ENCODE measurements around the gene NMT2. TPM values are rescaled to one million over a fixed set of nuclear protein-coding genes. Genes with fewer than 3 reads are reported as not detected.
"Not testable (repeated sequence)": the region's sequence is repeated elsewhere in the genome, so short reads cannot be mapped to it uniquely, and the experiment has no call there.

Gene NMT2
- total and polyA plus RNA-seq, 4 donors: 9.6 to 19.1 (median 17.0) TPM

- no peaks in the 10 kb centered on the region for H3K27me3 ChIP-seq (ENCODE audit: control insufficient read depth in 4 of 4, insufficient read depth in 4 of 4, low read length in 3 of 4)
- peaks cover 0 to 3% (median 1%) of the 10 kb centered on the region in 4 donors for H3K4me1 ChIP-seq (ENCODE audit: control insufficient read depth in 4 of 4, insufficient read depth in 4 of 4, low read length in 3 of 4)
- no peak for TF ChIP-seq YY1 (IDR thresholded peaks at IDR 0.05)
- 93% methylated on average over 2 of the region's 2 CpGs for WGBS
- no peak overlapping the region for H3K4me3 ChIP-seq (ENCODE audit: low read depth in 1 of 3, low read length in 3 of 3)
- no peak overlapping the region for H3K27ac ChIP-seq (ENCODE audit: low read depth in 1 of 2, low read length in 2 of 2)
- H3K9ac ChIP-seq (ENCODE audit: low read depth in 1 of 2, low read length in 2 of 2): no peak overlapping the region
- H3K9me3 ChIP-seq (ENCODE audit: control insufficient read depth in 4 of 4, low read length in 3 of 4): no peaks in the 10 kb centered on the region
- peaks cover 0 to 5% (median 2%) of the 10 kb centered on the region in 4 donors for H3K36me3 ChIP-seq (ENCODE audit: control insufficient read depth in 4 of 4, insufficient read depth in 3 of 4, low read depth in 1 of 4, low read length in 3 of 4)
- DNase-seq (ENCODE audit: low spot score): no peak
Measured at GRCh38 chr10:15208221-15208620, 39.7 kb upstream of the NMT2 start.

GRCh38 chr10:15207410-15207809, 38.9 kb upstream of the NMT2 start:
- H3K27ac ChIP-seq (ENCODE audit: low read depth in 1 of 2, low read length in 2 of 2); H3K9me3 ChIP-seq (ENCODE audit: control insufficient read depth in 4 of 4, low read length in 3 of 4); DNase-seq (ENCODE audit: low spot score); H3K27me3 ChIP-seq (ENCODE audit: control insufficient read depth in 4 of 4, insufficient read depth in 4 of 4, low read length in 3 of 4); H3K9ac ChIP-seq (ENCODE audit: low read depth in 1 of 2, low read length in 2 of 2); H3K4me3 ChIP-seq (ENCODE audit: low read depth in 1 of 3, low read length in 3 of 3); H3K4me1 ChIP-seq (ENCODE audit: control insufficient read depth in 4 of 4, insufficient read depth in 4 of 4, low read length in 3 of 4); H3K36me3 ChIP-seq (ENCODE audit: control insufficient read depth in 4 of 4, insufficient read depth in 3 of 4, low read depth in 1 of 4, low read length in 3 of 4): not testable (repeated sequence)
- 98% methylated on average over 4 of the region's 4 CpGs for WGBS

GRCh38 chr10:15202639-15203038, 34.1 kb upstream of the NMT2 start:
- WGBS: 93% methylated on average over 2 of the region's 2 CpGs
- Histone ChIP-seq H3K4me3 (ENCODE audit: low read depth in 1 of 3, low read length in 3 of 3) (no peak overlapping the region), H3K27ac (ENCODE audit: low read depth in 1 of 2, low read length in 2 of 2) (no peak overlapping the region), H3K27me3 (ENCODE audit: control insufficient read depth in 4 of 4, insufficient read depth in 4 of 4, low read length in 3 of 4) (no peaks in the 10 kb centered on the region), H3K4me1 (ENCODE audit: control insufficient read depth in 4 of 4, insufficient read depth in 4 of 4, low read length in 3 of 4) (no peaks in the 10 kb centered on the region), H3K9me3 (ENCODE audit: control insufficient read depth in 4 of 4, low read length in 3 of 4) (no peaks in the 10 kb centered on the region), H3K9ac (ENCODE audit: low read depth in 1 of 2, low read length in 2 of 2) (no peak overlapping the region), H3K36me3 (ENCODE audit: control insufficient read depth in 4 of 4, insufficient read depth in 3 of 4, low read depth in 1 of 4, low read length in 3 of 4) (no peaks in the 10 kb centered on the region)
- no peak for DNase-seq (ENCODE audit: low spot score)
- TF ChIP-seq, protein P1, sequence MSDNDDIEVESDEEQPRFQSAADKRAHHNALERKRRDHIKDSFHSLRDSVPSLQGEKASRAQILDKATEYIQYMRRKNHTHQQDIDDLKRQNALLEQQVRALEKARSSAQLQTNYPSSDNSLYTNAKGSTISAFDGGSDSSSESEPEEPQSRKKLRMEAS (IDR thresholded peaks at IDR 0.05): no peak
- no peak for TF ChIP-seq HNF4A (conservative IDR thresholded peaks at IDR 0.05)
- no peak for TF ChIP-seq NR2F2 (IDR thresholded peaks at IDR 0.05)
- no peak for TF ChIP-seq FOXA1 (IDR thresholded peaks at IDR 0.05)
- no peak for TF ChIP-seq FOXA2 (IDR thresholded peaks at IDR 0.05)
- TF ChIP-seq TAF1 (conservative IDR thresholded peaks at IDR 0.05): no peak
- no peak for TF ChIP-seq CTCF (IDR thresholded peaks at IDR 0.05; ENCODE audit: low read depth, low read length, missing input control)
- TF ChIP-seq, protein P2, sequence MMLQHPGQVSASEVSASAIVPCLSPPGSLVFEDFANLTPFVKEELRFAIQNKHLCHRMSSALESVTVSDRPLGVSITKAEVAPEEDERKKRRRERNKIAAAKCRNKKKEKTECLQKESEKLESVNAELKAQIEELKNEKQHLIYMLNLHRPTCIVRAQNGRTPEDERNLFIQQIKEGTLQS (IDR thresholded peaks at IDR 0.05): no peak
- no peak for TF ChIP-seq YY1 (IDR thresholded peaks at IDR 0.05)
- no peak for TF ChIP-seq EGR1 (IDR thresholded peaks at IDR 0.05; ENCODE audit: low read depth in 2 of 2)

- not testable (repeated sequence) for H3K9me3 ChIP-seq (ENCODE audit: control insufficient read depth in 4 of 4, low read length in 3 of 4); H3K27me3 ChIP-seq (ENCODE audit: control insufficient read depth in 4 of 4, insufficient read depth in 4 of 4, low read length in 3 of 4); H3K4me3 ChIP-seq (ENCODE audit: low read depth in 1 of 3, low read length in 3 of 3); H3K36me3 ChIP-seq (ENCODE audit: control insufficient read depth in 4 of 4, insufficient read depth in 3 of 4, low read depth in 1 of 4, low read length in 3 of 4); H3K9ac ChIP-seq (ENCODE audit: low read depth in 1 of 2, low read length in 2 of 2); H3K4me1 ChIP-seq (ENCODE audit: control insufficient read depth in 4 of 4, insufficient read depth in 4 of 4, low read length in 3 of 4); H3K27ac ChIP-seq (ENCODE audit: low read depth in 1 of 2, low read length in 2 of 2); DNase-seq (ENCODE audit: low spot score)
- WGBS: 94% methylated on average over 8 of the region's 8 CpGs
Measured at GRCh38 chr10:15202301-15202621, 33.8 kb upstream of the NMT2 start.
